HG02973 (cell line): Measurements from ENCODE around the gene TMSB4X.
"Not testable (repeated sequence)": the region's sequence is repeated elsewhere in the genome, so short reads cannot be mapped to it uniquely, and the experiment has no call there.

Experiments used
- ATAC-seq: cut with Tn5 transposase; IDR thresholded peaks from one replicate; pipeline ENCODE4 v1.9.1; 2021; ENCODE audit warnings: moderate library complexity; ENCODE audit not compliant: unreplicated experiment

TMSB4X gene

DNA sequence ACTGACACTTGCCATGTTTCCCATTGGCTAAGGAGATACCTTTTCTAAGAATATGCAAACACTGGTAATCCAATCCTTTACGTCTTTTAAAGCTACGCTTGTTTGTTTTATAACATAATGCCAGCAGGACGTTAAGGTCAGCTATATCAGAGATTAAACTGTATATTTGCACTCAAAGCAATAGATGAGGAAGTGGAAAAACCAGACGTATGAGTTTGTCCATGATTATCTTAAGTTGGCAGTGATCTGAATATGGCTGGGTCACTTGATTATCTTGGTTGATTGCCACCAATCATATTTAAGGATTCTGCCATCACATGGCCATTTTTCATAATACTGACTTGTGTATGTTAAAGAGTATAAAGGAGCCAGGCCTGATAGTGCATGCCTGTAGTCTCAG is 19.4 kb downstream of the TMSB4X start:
- no peak for ATAC-seq

DNA sequence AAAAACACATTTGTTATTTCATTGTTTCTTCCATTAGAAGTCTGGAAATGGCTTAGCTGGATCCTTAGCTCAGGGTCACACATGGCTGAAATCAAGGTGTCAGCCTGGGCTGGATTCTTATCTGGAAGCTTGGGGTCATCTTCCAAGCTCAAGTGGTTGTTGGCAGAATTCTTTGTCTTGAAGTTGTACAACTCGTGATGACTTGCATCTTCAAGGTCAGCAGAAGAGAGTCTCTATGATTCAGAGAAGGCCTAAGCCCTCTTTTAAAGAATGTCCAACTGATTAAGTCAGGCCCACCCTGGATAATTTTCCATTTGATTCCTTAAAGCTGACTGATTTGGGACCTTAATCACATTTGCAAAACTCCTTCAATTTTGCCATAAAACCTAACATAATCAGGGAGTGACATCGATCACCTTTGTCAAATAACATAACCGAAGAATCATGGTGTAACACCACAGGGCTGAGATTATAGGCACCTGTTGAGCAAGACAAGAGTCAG is 22.1 kb downstream of the TMSB4X start:
- ATAC-seq = no peak

DNA sequence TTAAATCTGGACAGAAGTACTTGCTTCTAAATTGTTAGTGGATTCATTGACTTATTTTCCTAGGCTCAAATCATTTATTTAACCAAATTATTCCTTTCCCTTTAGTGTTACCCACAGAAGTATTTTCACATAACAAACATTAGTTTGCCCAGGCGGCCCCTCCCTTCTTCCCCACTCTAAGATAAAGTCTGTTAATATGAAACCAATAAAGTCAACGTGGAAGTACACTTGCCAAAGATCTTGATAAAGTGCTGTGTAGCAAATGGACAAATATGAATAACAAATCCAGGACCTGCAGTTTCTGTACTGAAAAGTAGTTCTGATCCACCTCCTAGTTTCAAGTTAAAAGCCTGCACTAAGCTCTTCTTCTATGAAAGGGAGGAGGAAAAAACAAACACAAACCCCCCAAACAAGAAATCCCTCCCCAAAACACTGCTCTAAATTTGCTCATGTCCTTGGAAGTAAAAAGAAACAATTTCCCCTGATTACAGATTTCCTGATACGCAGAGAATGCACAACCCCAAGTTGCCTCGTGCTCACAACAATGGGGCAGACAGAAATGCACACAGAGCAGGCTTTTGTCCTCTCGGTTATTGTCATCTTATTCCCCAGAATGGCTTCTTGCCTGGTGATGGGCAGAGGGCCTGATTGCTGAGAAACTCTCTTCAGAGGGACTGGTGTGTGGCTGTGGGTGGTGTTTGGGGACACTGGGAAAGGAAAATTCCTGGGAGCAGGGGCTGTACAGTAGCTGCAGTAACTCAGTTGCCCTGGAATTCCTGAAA is 23.2 kb downstream of the TMSB4X start:
- ATAC-seq = no peak

DNA sequence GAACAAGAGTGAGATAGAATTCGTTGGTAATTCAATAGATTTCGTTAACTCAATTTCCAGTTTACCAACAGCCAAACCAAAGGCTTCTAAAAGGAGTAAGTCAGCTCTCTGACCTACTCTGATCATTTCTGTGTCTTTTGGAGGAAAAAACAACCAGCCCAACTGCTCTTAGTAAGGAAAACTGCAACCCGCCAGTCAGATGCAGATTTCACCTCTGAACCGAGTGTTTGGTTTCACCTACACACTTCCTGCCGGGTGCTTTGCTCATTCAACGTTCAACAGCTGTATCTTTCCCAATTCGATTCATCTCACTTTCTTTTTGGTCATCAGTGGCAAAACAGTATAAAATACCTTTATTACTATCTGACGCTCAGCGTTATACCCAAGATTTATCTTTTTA is 24.5 kb downstream of the TMSB4X start:
- ATAC-seq = no peak

DNA sequence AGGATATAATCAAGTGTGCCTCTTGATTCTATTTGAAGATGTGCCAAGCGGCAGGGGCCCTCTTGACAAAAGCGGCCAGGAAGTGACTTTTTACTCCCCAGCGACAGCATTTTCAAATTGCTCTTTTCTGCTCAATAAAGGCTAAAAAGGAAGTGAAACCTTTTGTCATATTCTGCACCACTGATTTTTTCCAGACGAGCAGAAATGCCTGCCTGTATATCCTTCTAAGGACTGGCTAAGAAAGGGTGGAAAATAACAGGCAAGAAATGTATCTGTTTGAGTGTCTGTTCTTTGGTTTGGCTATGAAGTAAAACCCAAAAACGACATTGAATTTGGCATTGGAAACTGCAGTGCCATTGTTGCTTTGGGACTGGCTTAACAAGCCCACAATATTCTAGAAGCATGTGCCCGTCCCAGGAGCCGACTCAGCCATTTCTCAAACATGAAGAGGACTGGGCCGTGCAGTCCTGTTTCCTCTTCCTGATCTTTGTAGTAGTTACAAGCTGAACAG is 25.4 kb downstream of the TMSB4X start:
- no peak for ATAC-seq

DNA sequence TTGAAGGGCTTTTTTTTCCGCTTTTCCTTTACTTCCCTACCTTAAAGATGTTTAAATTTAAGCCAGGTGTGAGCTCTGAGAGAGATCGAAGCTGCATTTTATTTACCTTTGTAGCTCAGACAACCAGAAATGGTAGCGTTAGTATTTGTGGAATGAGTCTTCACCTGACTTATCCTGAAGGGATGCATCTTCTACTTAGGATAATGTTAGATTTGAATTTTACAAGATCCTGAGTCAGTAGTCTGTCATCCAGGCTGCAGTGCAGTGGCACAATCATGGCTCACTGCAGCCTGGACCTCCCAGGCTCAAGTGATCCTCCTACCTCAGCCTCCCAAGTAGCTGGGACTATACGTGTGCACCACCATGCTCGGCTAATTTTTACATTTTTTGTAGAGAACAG is 26.2 kb downstream of the TMSB4X start:
- ATAC-seq = no peak

DNA sequence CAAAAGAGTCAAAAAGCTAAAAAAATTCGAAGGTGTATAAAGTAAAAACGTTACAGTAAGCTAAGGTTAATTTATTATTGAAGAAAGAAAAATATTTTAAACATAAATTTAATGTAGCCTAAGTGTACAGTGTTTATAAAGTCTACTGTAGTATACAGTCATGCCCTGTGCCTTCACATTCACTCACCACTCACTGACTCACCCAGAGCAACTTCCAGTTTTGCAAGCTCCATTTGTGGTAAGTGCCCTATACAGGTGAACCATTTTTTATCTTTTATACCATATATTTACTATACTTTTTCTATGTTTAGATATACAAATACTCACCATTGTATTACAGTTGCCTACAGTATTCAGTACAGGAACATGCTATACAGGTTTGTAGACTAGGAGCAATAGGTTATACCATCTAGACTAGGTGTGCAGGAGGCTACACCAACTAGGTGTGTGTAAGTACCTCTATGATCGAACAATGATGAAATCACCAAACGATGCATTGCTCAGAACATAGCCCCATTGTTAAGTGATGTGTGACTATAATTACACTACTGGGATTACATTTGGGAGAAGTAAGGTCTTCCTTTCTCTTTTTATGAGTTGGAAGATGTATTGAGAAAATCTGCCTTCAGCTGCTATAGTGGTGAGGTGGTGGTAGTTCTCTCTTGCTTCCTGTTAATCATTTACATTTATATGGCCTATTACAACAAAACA is 27.2 kb downstream of the TMSB4X start:
- no peak for ATAC-seq

DNA sequence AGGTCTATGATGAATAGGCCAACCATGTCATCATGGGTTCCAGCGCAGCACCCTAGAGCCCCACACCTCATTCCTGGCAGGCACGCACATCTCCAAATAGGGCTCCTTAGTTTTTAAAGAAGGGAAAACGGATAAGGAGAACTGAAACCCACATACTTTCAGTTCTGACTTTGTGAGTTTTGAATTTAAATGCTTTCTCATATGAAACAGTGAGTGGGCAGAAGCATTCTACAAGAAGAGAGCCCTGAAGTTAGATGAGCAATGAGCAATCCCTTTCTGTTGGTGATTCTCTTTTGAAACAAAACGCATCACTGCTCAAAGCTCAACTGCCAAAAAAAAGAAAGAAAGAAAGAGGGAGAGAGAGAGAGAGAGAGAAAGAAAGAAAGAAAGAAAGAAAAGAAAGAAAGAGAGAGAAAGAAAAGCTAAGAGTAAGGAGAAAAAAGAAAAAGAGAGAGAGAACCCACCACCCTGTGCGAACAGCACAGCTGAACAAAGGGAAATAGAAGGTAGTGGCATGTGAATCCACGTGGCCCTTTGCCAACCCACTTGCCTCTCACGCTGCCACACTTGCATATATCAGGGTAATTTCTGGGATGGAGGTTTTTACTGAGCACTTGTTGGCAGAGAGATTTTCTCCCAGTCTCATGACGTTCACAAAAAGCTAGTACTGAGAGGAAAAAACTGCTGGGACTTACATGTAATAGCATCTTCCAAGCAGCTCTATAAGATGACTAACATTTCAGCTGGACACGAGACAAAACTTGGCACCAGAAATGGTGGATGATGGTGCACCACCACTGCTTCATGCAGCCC is 31.0 kb downstream of the TMSB4X start:
- ATAC-seq = peak; percentile 47

DNA sequence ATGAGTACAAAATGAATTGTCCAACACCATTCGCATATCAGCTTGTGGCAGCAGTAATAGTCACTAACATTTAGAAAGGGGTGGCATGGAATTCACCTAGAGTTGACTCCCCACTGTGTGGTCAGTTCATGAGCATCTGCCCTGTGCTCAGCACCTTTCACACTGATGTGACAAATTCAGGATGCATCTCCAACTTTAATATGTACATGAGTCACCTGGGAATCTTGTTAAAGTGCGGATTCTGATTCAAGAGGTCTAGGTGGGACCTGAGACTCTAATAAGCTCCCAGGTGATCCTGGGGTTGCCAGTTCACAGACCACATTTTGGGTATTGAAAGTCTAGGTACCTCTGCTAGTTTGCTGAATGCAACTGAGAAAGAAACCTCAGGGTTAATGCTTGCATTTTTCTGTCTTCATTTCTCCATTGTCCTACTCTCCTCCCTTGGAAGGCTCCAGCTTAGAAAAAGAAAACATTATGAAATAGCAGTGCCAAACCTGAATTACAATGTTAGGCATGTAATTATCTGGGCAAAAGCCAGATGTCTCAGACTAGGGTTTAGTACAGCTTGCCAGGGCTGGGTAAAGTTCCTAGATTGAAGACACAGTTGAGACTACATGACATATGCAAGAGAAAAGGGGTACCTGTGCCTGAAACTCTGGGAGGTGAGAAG is 32.7 kb downstream of the TMSB4X start:
- ATAC-seq = no peak

DNA sequence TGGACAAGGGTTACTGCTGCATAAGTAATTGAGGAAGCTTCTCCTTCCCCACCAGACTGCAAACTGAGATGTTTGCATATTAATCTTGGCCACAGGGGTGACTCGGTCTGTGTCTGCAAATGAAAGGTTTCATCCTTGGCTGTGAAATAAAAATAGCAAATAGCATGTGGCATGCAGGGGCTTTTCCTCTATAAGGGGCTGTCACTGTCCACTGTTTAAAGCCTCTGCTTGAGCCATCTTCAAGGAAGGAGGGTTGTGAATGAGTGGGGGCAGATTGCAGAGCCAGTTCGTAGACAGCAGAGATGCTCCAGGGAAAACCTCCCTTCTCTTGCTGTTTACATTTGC is 33.3 kb downstream of the TMSB4X start:
- no peak for ATAC-seq

DNA sequence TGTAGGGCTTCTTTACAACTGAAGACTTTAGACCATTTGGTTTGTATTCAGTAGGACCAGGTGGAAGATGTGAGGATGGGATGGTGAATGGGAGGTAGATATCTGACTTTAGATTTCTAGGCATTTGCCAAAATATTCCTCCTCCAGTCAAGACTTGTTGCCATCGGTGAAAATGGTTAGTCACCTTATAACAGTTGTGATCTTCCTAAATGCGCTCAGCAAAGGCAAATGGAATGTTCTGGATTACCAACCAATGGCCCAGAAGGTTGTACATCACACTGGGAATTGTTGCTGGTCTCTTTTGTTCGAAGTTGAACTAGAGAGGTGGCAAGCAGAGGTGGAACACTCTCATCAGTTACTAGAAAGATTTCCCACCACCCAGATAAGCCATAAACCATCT is 33.9 kb downstream of the TMSB4X start:
- no peak for ATAC-seq

DNA sequence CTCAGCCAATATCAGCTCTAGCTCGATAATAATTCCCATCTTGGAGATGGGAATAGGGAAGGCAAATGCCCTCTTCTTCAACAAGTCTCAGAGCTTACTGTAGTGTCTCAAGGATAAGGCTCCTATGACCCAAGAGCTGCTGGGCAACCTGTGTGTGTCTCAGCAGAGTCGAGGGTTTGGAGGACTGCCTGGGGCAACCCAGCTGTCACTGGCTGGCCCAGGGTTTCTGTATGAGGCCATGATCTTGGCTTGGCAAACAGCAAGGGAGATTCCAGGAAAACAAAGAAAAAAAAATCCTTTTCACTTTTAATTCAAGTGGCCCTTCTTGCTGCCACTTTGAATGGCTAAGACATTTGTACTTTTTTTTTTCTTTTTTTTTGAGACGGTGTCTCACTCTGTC is 34.4 kb downstream of the TMSB4X start:
- no peak for ATAC-seq

DNA sequence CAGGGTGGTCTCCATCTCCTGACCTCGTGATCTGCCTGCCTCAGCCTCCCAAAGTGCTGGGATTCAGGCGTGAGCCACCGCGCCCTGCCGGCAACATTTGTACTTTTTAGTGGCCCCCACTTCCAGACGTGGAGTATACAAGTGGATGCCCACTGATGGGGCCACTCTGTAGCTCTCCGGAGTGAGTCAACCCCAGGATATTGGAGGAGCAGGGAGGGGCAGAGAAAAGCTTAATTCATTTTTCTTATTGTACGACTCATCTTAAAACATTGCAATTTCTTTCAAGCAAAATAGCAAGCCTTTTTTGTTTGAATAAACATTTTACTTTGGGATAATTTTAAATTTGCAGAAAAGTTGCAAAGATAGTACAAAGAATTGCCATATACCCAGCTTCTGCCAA is 34.9 kb downstream of the TMSB4X start:
- ATAC-seq = no peak

DNA sequence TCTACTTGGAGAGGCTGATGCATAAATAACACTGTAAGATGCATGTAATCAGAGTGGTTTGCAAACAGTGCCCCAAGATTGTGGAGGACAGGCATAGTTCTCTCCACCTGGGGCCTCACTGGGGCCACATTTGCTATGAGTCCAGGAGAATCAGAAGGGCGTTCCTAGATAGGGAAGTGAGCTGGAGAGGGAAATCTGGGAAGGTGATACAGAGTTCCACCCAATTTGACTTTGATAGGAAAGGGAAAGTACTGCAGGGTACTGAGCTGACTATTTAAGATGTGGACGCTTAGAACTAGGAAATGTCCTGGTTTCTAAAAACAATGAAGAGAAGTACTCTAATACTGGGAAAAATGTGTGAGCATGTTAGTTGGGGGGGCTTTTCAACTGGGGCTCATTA is 35.6 kb downstream of the TMSB4X start:
- ATAC-seq = no peak

DNA sequence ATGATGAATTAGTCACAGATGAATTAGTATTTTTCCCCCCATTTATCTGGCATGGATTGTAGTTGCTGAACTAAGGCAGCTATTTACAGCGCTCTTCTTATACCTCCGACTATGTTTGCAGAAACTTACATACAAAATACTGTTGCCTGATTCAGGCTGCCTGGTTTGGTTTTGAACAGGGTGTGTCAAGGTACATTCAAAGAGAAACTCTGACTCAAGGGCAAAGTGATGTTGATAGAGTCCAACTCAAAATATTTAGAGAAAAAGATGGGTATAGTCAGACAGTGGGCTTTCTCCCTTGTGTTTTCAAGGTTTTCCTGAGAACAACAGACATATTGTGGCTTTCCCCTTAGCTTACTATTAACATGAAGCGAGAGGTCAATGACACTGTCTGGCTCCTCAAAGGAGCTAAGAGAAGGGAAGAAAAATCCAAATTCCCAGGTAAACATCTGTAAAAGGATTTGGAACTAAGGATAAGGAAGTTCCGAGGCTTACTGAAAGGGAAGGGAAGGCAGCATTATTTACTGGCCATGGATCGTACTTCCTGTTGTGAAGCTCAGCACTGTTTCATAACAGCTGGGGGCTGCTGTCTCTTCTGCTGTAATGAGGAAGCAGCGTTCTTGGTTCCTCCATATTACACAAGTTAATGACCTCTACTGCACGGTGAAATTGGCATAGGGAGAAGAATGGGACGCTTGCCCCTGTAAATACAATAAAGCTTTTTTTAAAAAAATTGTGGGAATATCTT is 38.6 kb downstream of the TMSB4X start:
- ATAC-seq = peak; percentile 83

DNA sequence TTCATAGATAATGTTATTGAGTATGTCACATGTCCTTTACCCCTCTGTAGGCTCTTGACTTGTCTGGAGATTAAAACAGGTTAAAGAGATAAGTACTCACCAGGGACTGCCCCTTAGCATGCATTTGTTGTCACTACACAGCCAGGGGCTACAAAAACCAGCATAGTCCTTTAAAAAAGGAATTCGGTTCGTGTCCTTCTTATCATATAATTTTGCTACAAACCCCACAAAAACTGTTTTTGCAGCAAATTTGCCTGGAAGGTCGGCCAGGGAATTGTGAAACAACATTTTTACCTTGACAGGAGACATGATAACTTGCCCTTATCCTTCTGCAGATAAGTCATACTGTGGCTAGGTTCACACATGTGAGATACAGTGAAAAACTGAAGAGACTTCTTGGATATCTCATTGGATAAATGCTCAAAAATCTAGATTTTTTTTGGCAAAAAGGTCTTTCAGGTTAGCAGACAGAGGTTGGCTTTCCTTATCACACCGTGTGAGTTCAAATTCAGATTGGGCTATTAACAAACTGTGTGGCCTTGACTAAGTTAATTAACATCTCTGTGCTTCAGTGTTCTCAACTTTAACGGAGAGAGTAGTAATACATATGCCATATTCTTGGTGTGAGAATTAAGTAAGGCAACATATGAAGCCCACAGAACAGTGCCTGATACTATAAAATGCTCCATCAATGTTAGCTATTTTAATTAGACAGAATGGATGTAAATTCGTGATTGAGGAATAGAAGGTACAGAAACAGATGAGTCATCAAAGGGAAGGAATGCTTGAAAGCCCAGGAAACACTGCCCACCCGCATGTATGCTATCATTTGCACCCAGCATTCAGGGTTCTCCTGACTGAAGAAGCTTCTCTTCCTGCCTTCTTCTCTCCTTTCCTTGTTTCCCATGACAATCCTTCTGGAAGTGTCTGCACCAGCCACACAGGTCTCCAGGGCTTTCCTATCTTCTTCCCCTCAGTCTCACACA is 39.5 kb downstream of the TMSB4X start:
- ATAC-seq = peak; percentile 31

DNA sequence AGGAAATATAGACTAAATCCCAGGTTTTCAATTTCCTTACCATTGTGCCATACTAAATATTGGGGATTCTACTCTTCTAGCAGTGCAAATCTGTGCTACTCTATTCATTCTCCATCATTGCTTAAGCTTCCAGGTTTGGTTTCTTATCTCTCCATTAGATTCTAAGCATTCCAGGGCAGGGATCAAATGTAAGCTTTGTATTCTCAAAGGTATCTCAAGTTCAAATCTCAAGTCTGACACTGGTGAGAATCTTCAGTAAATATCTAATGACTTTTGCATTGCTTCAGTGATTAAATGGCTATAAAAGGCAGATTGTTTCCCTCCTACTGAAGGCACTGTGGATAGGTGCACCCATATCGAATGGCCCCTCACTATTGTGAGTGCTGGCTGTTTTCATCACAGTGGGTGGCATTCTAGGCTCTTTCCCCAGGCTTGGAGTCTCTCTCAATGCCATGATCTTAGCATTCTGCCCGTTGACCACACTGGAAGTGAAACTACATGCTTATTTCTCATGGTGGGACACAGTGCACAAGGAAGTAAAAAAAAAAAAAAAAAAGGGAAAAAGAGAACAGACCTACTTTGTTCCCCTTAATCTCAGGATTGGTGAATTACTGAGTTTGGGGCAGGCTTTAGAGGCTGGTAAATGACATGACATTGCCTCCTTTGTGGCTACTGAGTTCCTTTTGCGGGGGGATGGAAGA is 40.8 kb downstream of the TMSB4X start:
- ATAC-seq = no peak

DNA sequence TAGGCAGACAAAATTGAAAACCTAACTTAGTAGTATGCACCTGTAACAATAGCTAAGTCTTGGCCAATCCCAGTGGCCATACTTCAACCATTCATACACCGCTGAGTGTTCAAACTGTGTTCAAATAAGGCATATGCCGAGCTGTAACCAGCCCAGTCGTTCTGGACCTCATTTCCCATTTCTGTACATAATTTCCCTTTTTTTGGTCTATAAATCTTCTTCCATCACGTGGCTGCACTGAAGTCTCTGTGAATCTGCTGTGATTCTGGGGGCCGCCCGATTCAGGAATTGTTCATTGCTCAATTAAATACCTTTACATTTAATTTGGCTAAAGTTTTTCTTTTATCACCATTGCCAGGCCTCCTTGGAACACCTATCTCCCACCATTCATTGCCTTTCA is 41.8 kb downstream of the TMSB4X start:
- ATAC-seq = not testable (repeated sequence)
